Ureter (tissue), 1 donor: ENCODE results near the gene BRSK1. TPM values are rescaled to one million over a fixed set of nuclear protein-coding genes. Genes with fewer than 3 reads are reported as not detected.

Source experiments
- DNase-seq: peaks from one replicate; pipeline ENCODE4 v3.0.0-alpha.2; 2020; ENCODE audit warnings: low spot score
- total RNA-seq: library from RNA; stranded (reverse); gene quantifications from one replicate; pipeline ENCODE4 v1.2.4, GENCODE V29; 2023
- donor health status: DM: yes; HTN: yes; CAD: no.

Gene BRSK1
- total RNA-seq, 1 donor from 2014 or later, result 10.6 TPM

DNA sequence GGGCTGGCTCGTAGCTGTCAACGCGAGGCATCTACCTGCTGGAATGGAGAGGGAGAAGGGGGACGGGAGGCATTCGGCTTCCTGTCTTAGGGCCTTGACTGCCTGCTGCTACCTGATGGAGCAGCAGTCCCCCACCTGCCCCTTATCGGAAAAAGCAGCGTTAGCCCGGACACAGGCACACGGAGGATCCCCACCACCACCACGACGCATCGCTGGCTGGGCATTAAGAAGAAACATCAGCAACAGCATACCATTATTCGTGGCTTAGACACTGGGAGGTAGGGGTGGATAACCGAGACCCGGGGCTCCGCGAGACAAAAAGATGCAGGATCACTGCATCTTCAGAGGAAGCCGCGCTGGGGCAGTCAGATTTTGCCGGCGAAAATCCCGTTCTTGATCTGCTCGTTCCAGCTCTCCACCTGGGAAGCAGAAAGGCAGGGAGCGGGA is 69.6 kb downstream of the BRSK1 start:
- no peak for DNase-seq

- no peak for DNase-seq
These were observed 70.3 kb downstream of the BRSK1 start for GRCh38 chr19:55353803-55354697.

DNA sequence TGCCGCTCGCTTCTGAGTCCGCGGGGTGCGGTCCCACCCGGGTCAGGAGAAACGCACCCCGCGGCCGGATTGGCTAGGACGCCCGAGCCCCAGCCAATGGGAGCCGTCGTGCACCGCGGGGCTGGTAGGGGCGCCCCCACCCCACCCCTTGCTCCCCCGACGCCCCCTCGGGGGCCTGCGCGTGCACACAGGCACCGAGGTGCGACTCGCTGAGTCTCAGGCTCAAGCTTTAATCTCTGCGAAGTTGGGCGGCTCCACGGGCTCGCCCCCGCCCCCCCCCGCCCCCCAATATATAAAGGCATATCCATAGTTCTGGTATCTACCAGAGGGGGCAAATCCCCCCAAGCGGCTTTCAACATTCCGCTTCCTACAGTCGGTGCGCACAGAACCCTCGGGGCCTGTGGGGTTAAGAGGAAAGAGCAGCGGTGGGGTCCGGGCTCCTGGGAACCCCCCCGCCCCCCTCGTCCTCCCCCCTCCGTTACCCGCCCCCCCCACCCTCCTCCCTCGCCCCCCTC is 71.0 kb downstream of the BRSK1 start, which contains the start of gene COX6B2:
Gene COX6B2 (minus strand): TSS at position 22 of the 515 bp plus-strand sequence. CDS start 198 bp downstream, outside the sequence.
- no peak for DNase-seq

DNA sequence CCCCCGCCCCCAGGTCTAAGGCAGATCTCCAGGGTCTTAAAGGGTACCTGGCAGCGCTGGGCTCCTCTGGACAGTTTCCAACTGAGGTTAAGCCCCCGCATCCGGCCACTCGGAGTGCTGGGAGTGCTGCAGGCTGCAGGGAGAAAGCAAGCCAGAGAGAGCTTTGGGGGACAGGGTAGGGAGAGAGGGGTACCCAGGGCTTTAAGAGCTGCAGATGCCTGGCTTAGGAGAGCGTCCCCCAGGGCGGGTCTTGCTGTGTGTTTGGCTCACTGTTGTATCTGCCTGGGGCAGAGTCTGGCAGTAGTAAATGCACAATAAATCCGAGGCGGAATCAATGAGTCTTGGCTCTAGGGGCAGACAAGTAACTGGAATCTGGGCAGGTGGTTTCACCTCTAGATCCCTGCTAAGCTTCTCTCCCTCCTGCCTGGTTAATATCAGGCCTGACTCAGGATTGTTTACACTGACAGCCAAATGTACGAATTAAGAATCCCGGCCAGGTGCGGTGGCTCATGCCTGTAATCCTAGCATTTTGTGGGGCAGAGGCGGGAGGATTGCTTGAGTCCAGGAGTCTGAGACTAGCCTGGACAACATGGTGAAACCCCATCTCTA is 71.5 kb downstream of the BRSK1 start:
- DNase-seq, result no peak

DNA sequence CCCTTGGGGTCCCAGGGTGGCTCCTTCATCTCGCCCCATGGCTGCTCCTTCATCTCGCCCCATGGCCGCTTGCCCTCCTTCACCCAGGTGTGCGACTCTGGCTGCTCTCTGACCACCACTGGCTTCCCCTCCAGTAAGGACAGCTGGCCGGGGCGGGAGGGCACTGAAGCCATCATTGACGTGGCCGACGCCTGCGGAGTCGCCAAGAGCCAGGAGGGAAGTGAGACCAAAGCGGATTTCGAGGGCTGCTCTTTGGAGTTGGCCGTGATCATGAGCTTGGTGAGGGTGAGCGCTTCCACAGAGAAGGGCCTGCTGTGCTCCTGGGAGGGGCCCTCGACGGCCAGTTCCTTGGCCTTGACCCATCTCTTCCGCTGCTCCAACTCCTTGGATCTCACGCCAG is 74.7 kb downstream of the BRSK1 start:
- no peak for DNase-seq

DNA sequence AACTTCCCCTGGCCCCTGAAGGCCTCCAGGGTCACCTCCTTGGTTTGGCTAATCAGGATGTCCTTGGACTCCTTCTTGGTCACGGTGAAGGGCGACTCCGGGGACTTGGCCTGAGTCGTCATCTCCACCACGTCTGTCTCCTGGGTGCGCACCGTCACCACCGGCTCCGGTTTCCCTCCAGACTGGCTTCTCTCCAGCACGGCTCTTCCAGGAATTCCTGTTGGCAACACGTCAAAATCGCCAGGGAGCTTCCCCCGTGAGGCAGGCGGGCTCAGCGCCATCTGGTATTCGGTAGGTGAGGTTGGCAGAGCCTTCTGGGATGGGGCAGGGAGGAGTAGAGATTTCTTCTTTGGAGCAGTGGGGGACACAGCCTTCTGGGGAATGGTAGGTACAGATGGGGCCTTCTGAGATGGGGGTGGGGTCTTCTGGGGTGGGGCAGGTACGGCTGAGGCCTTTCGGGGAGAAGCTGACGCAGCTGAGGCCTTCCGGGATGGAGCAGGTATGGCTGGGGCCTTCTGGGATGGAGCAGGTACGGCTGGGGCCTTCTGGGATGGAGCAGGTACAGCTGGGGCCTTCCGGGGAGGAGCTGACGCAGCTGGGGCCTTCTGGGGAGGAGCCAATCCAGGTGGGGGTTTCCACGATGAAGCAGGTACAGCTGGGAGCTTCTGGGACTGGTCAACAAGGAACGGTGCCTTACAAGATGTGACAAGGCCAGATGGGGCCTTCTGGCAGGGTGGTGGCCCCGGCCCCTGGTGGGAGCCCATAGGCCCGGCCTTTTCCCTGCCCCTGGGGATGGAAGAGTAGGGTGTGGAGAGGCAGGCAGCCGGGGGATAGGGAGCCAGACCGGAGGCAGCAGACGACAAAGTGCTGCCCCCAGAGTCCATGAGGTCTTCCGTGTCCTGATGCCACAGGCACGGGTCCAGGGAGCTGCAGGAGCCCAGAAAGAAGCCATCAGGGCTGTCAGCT is 75.4 kb downstream of the BRSK1 start:
- no peak for DNase-seq

DNA sequence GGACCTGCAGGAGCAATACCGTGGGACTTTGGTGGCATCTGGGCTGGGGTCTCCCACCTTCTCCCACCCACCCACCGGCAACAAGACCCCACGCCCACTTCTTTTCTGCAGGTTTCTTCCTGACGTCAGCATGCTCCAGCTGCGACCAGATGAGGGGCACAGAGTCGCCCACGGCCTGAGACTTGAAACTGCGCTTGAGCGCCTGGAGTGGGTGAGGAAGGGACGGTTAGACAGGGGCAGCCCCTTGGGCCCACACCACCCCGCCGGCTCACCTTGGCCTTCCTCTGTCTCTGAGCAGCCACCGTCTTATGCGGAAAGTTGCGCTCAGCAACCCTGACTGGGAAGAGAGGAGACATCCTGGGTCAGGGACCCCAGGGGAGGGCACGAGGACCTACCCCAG is 77.1 kb downstream of the BRSK1 start:
- no peak for DNase-seq

Other genes starting within 250 kb of the BRSK1 start
- 1.2 TPM for gene GP6, start 245.7 kb upstream of the BRSK1 start, total RNA-seq
- 24.8 TPM for gene RDH13, start 220.8 kb upstream of the BRSK1 start, total RNA-seq
- 64.6 TPM for gene EPS8L1, start 208.1 kb upstream of the BRSK1 start, total RNA-seq
- 183 TPM for gene PPP1R12C, start 166.4 kb upstream of the BRSK1 start, total RNA-seq
- 0.89 TPM for gene TNNT1, start 134.8 kb upstream of the BRSK1 start, total RNA-seq
- gene TNNI3, start 126.3 kb upstream of the BRSK1 start, total RNA-seq, result not detected
- gene DNAAF3, start 117.4 kb upstream of the BRSK1 start, total RNA-seq, result 1.6 TPM
- not detected for gene SYT5, start 103.7 kb upstream of the BRSK1 start, total RNA-seq
- gene PTPRH, start 74.5 kb upstream of the BRSK1 start, total RNA-seq, result 1.3 TPM
- gene TMEM86B, start 55.2 kb upstream of the BRSK1 start, total RNA-seq, result 6.4 TPM
- 65.1 TPM for gene PPP6R1, start 25.0 kb upstream of the BRSK1 start, total RNA-seq
- gene HSPBP1, start 3.9 kb upstream of the BRSK1 start, total RNA-seq, result 31.2 TPM
- gene TMEM150B, start 41.3 kb downstream of the BRSK1 start, total RNA-seq, result 1.9 TPM
- 12.0 TPM for gene KMT5C, start 55.9 kb downstream of the BRSK1 start, total RNA-seq
- 3.7 TPM for gene COX6B2, start 70.7 kb downstream of the BRSK1 start, total RNA-seq
- gene GARIN5B, start 79.3 kb downstream of the BRSK1 start, total RNA-seq, result not detected
- gene IL11, start 86.5 kb downstream of the BRSK1 start, total RNA-seq, result not detected
- not detected for gene TMEM190, start 92.8 kb downstream of the BRSK1 start, total RNA-seq
- 20.8 TPM for gene TMEM238, start 100.3 kb downstream of the BRSK1 start, total RNA-seq
- 2,509 TPM for gene RPL28, start 101.9 kb downstream of the BRSK1 start, total RNA-seq
- 31.9 TPM for gene UBE2S, start 123.8 kb downstream of the BRSK1 start, total RNA-seq
- not detected for gene SHISA7, start 159.3 kb downstream of the BRSK1 start, total RNA-seq
- 48.4 TPM for gene ISOC2, start 177.6 kb downstream of the BRSK1 start, total RNA-seq
- gene C19orf85, start 180.8 kb downstream of the BRSK1 start, total RNA-seq, result not detected
- 7.4 TPM for gene ZNF628, start 192.6 kb downstream of the BRSK1 start, total RNA-seq
- gene NAT14, start 201.2 kb downstream of the BRSK1 start, total RNA-seq, result 14.2 TPM
- 15.2 TPM for gene SSC5D, start 204.4 kb downstream of the BRSK1 start, total RNA-seq